Ureter (tissue), 1 donor: Measurements from ENCODE around the gene TSPAN3. TPM values are rescaled to one million over a fixed set of nuclear protein-coding genes. Genes with fewer than 3 reads are reported as not detected.
A peak's percentile ranks its signal among the peaks of the same experiment; 100 is the strongest.

ENCODE experiments used
- DNase-seq: peaks from one replicate; pipeline ENCODE4 v3.0.0-alpha.2; 2020; ENCODE audit warnings: low spot score
- total RNA-seq: library from RNA; stranded (reverse); gene quantifications from one replicate; pipeline ENCODE4 v1.2.4, GENCODE V29; 2023
- donor health status: DM: yes; HTN: yes; CAD: no.

TSPAN3 gene
- total RNA-seq, 1 donor from 2014 or later, result 166 TPM

- peak; percentile 34 for DNase-seq
Observed at GRCh38 chr15:77033729-77034671, 36.9 kb downstream of the TSPAN3 start.

- DNase-seq, result peak; percentile 22
Observed at GRCh38 chr15:77033417-77033728, 37.5 kb downstream of the TSPAN3 start.

- DNase-seq, result peak; percentile 34
Observed at GRCh38 chr15:77032647-77033416, 38.1 kb downstream of the TSPAN3 start.

- peak; percentile 39 for DNase-seq
Observed at GRCh38 chr15:77032052-77032646, 38.8 kb downstream of the TSPAN3 start.

GRCh38 chr15:77031376-77032050 lies 39.4 kb downstream of the TSPAN3 start:
- peak; percentile 38 for DNase-seq

GRCh38 chr15:77030928-77031375 lies 40.0 kb downstream of the TSPAN3 start:
- DNase-seq, result peak; percentile 37

GRCh38 chr15:77030048-77030927 lies 40.6 kb downstream of the TSPAN3 start:
- peak; percentile 34 for DNase-seq

GRCh38 chr15:77029166-77030047 lies 41.5 kb downstream of the TSPAN3 start:
- peak; percentile 35 for DNase-seq

GRCh38 chr15:77028451-77029165 lies 42.3 kb downstream of the TSPAN3 start:
- DNase-seq, result peak; percentile 31

GRCh38 chr15:77027697-77028450 lies 43.0 kb downstream of the TSPAN3 start:
- DNase-seq, result peak; percentile 40

- DNase-seq, result no peak
Observed at GRCh38 chr15:77027111-77027696, 43.7 kb downstream of the TSPAN3 start.

GRCh38 chr15:77026501-77027110 lies 44.3 kb downstream of the TSPAN3 start:
- peak; percentile 39 for DNase-seq

GRCh38 chr15:77025941-77026411 lies 44.9 kb downstream of the TSPAN3 start:
- peak; percentile 36 for DNase-seq

GRCh38 chr15:77025083-77025901 lies 45.6 kb downstream of the TSPAN3 start:
- no peak for DNase-seq

- no peak for DNase-seq
Observed at GRCh38 chr15:77024273-77025082, 46.4 kb downstream of the TSPAN3 start.
